ENCODE measurements around the gene LARGE1.

DNA sequence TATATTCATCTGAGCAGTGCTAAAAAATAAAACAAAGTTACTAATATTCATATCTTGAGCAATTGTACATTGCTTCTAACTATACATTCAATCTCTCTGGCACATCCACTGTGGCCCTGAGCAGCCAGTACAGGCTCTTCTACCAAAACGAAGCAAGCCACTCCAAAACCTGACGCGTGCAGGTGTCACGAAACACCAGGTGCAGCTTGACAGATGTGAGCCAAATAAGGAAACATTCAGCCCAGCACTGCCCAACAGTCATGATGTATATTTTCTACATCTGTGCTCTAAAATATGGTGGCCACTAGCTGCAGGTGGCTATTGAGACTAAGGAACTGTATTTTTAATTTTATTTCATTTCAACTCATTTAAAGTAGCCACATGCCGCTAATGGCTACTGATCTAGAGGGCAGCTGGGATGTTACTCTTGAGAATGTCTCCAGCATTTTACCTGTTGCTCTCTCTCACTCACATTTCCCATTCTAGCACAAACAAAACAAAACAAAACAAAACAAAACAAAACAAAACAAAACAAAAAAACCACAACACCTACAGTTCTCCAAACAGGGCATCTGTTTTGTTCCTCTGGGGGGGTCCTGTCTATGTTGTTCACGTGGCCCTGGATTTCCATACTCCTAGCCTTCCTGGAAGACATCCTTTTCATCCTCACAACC, 77.7 kb downstream of the LARGE1 start:
- TF ChIP-seq, protein P1, sequence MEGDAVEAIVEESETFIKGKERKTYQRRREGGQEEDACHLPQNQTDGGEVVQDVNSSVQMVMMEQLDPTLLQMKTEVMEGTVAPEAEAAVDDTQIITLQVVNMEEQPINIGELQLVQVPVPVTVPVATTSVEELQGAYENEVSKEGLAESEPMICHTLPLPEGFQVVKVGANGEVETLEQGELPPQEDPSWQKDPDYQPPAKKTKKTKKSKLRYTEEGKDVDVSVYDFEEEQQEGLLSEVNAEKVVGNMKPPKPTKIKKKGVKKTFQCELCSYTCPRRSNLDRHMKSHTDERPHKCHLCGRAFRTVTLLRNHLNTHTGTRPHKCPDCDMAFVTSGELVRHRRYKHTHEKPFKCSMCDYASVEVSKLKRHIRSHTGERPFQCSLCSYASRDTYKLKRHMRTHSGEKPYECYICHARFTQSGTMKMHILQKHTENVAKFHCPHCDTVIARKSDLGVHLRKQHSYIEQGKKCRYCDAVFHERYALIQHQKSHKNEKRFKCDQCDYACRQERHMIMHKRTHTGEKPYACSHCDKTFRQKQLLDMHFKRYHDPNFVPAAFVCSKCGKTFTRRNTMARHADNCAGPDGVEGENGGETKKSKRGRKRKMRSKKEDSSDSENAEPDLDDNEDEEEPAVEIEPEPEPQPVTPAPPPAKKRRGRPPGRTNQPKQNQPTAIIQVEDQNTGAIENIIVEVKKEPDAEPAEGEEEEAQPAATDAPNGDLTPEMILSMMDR (IDR thresholded peaks at IDR 0.05; ENCODE audit: poor library complexity): no peak
- TF ChIP-seq EZH2 (IDR thresholded peaks at IDR 0.05; ENCODE audit: borderline replicate concordance) (no peak), EZH2phosphoT487 (IDR thresholded peaks at IDR 0.05; ENCODE audit: low read depth, severe bottlenecking, unreplicated experiment) (no peak)

Measured in hepatocyte (in vitro differentiated cells).